Hypothalamus (tissue), 51 donors: ENCODE data around the gene LCN6.

ENCODE experiments used
- DNase-seq, 51 donors: peaks; one replicate each; lab custom pipeline; 2025; lab: John Stamatoyannopoulos, UW

LCN6 gene

GRCh38 chr9:136695435-136695895 lies 52.9 kb downstream of the LCN6 start:
- DNase-seq = no peak

GRCh38 chr9:136694872-136695247 lies 53.5 kb downstream of the LCN6 start:
- no peak for DNase-seq

- peak in 8 of 51 donors; percentile 12 to 43 (median 22) for DNase-seq
Observed at GRCh38 chr9:136694163-136694871, 54.0 kb downstream of the LCN6 start.
